Activated CD4-positive, alpha-beta memory T cell treated with anti-CD3 and anti-CD28 coated beads, Interleukin-2, amount 10 ng/mL, durations not matched to agents 7 days and 5 days (primary cell): ENCODE results near the gene ANO1. TPM values are rescaled to one million over a fixed set of nuclear protein-coding genes. Genes with fewer than 3 reads are reported as not detected.
A peak's percentile ranks its signal among the peaks of the same experiment; 100 is the strongest.

Experiments used
- CTCF ChIA-PET: fragments of 350-600 bp; sonication (Branson Sonifier 250); formaldehyde crosslinking; loops from one replicate; lab custom pipeline; 2021; ENCODE audit warnings: antibody characterized with exemption, inconsistent platforms; lab: Charles Lee
- POLR2A ChIA-PET: fragments of 350-600 bp; sonication (Branson Sonifier 250); formaldehyde crosslinking; loops from one replicate; lab custom pipeline; 2021; ENCODE audit warnings: antibody characterized with exemption; lab: Charles Lee
- DNase-seq: peaks from one replicate; pipeline ENCODE4 v3.0.0-alpha.2; 2020
- H3K27ac Mint-ChIP-seq: one replicate; pipeline ENCODE4 v1.8.0; 2021; ENCODE audit warnings: mild to moderate bottlenecking, mixed read lengths
- H3K27me3 Mint-ChIP-seq: one replicate; pipeline ENCODE4 v1.8.0; 2021; ENCODE audit warnings: mixed read lengths
- H3K36me3 Mint-ChIP-seq: one replicate; pipeline ENCODE4 v1.8.0; 2021; ENCODE audit warnings: low read depth, mixed read lengths
- H3K4me1 Mint-ChIP-seq: one replicate; pipeline ENCODE4 v1.8.0; 2021; ENCODE audit warnings: mixed read lengths
- H3K4me3 Mint-ChIP-seq: one replicate; pipeline ENCODE4 v1.8.0; 2021; ENCODE audit warnings: mild to moderate bottlenecking, mixed read lengths
- H3K9me3 Mint-ChIP-seq: one replicate; pipeline ENCODE4 v1.8.0; 2021; ENCODE audit warnings: mixed read lengths
- total RNA-seq, 2 experiments: library from RNA; stranded (reverse); gene quantifications; one replicate each; pipeline ENCODE4 v1.2.3, GENCODE V29; 2021

The ANO1 gene
- total RNA-seq, 2 experiments from 2014 or later: not detected

GRCh38 chr11:70169632-70170031, 91.5 kb downstream of the ANO1 start:
- CTCF ChIA-PET: interaction anchor here (1.2 kb wide), 1 partner anchor 27 kb away, joined by 3 read pairs; no protein-coding TSS in a partner anchor
- Mint-ChIP-seq H3K27ac (no peak overlapping the region), H3K27me3 (peaks cover 2% of the 10 kb centered on the region), H3K4me1 (no peaks in the 10 kb centered on the region), H3K9me3 (no peaks in the 10 kb centered on the region), H3K4me3 (no peak overlapping the region), H3K36me3 (no peaks in the 10 kb centered on the region)
- POLR2A ChIA-PET: no interaction called here
- no peak for DNase-seq

DNA sequence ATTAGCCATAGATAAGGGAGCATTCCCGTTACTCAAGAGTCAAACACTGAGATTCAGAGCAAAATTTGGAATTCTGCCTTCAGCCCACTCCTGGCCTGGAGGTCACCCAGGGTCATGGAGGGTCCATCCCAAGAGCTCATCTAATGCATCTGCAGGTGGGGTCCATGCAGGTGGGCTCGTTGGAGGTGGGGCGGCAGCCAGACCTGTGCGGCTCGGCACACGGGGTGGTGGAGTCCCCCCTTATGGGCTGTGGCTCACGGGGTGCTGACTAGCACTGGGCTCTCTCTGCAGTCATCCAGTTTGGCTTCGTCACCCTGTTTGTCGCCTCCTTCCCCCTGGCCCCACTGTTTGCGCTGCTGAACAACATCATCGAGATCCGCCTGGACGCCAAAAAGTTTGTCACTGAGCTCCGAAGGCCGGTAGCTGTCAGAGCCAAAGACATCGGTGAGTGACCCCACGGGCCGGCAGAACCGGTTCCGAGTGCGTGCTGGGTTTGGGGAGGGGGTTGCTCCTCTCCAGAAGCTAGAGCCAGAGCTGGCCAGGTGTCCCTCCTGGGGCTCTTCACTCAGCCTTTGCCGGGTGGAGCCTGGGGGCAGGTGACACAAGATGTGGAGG, 92.6 kb downstream of the ANO1 start:
- no peak overlapping the region for H3K4me3 Mint-ChIP-seq
- H3K27me3 Mint-ChIP-seq: peaks cover 2% of the 10 kb centered on the region
- H3K27ac Mint-ChIP-seq: no peak overlapping the region
- POLR2A ChIA-PET: no interaction called here
- no peaks in the 10 kb centered on the region for H3K36me3 Mint-ChIP-seq
- no peaks in the 10 kb centered on the region for H3K4me1 Mint-ChIP-seq
- no peak for DNase-seq
- CTCF ChIA-PET: interaction anchor here (1.2 kb wide), 1 partner anchor 26 kb away, joined by 3 read pairs; no protein-coding TSS in a partner anchor
- H3K9me3 Mint-ChIP-seq: no peaks in the 10 kb centered on the region

GRCh38 chr11:70173018-70173417, 94.9 kb downstream of the ANO1 start:
- Mint-ChIP-seq H3K27me3 (peaks cover 2% of the 10 kb centered on the region), H3K4me1 (no peaks in the 10 kb centered on the region), H3K27ac (no peak overlapping the region), H3K4me3 (no peak overlapping the region), H3K9me3 (no peaks in the 10 kb centered on the region), H3K36me3 (no peaks in the 10 kb centered on the region)
- DNase-seq: no peak
- CTCF ChIA-PET: no interaction called here
- POLR2A ChIA-PET: no interaction called here

GRCh38 chr11:70174547-70175235, 96.6 kb downstream of the ANO1 start:
- Mint-ChIP-seq H3K36me3 (no peaks in the 10 kb centered on the region), H3K27ac (no peak overlapping the region), H3K27me3 (peaks cover 2% of the 10 kb centered on the region), H3K4me3 (no peak overlapping the region), H3K9me3 (no peaks in the 10 kb centered on the region), H3K4me1 (no peaks in the 10 kb centered on the region)
- no peak for DNase-seq
- POLR2A ChIA-PET: no interaction called here
- CTCF ChIA-PET: interaction anchor here (1.1 kb wide), 1 partner anchor 93 kb away, joined by 3 read pairs; no protein-coding TSS in a partner anchor

- Mint-ChIP-seq H3K4me3 (no peak overlapping the region), H3K27me3 (peaks cover 2% of the 10 kb centered on the region), H3K4me1 (no peaks in the 10 kb centered on the region), H3K36me3 (no peaks in the 10 kb centered on the region), H3K9me3 (no peaks in the 10 kb centered on the region), H3K27ac (no peak overlapping the region)
- POLR2A ChIA-PET: no interaction called here
- CTCF ChIA-PET: interaction anchor here (1.1 kb wide), 1 partner anchor 93 kb away, joined by 3 read pairs; no protein-coding TSS in a partner anchor
- DNase-seq: no peak
Measured at GRCh38 chr11:70175236-70175698, 97.2 kb downstream of the ANO1 start.

GRCh38 chr11:70176940-70177689, 99.0 kb downstream of the ANO1 start:
- ChIA-PET CTCF (interaction anchor here (0.7 to 1.0 kb wide), 5 partner anchors 19 to 575 kb away, joined by 3 to 4 read pairs (median 3); no protein-coding TSS in a partner anchor), POLR2A (no interaction called here)
- Mint-ChIP-seq H3K4me3 (no peak overlapping the region), H3K4me1 (no peaks in the 10 kb centered on the region), H3K27me3 (peaks cover 2% of the 10 kb centered on the region), H3K36me3 (no peaks in the 10 kb centered on the region), H3K27ac (no peak overlapping the region), H3K9me3 (no peaks in the 10 kb centered on the region)
- peak; percentile 64 for DNase-seq

DNA sequence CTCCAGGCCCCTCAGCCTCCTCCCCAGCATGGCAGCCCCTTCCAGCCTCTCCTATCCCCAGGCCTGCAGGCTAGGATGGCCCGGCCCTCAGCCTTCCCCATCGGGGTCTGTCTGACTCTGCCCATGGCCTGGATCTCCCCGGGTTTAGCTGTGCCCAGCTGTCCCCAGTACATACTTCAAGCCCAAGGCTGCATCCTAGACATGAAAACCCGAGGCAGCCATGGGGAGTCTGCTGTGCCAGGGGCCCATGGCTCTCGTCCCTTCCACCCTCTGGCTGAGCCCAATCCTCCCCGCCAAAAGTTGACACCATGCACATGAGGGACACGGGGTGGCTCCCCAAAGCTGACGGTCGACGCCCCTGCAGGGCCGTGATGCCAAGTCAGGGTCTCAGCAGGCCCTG, 102.8 kb downstream of the ANO1 start:
- Mint-ChIP-seq H3K27ac (no peak overlapping the region), H3K27me3 (no peaks in the 10 kb centered on the region), H3K4me3 (no peak overlapping the region), H3K4me1 (no peaks in the 10 kb centered on the region), H3K9me3 (no peaks in the 10 kb centered on the region), H3K36me3 (no peaks in the 10 kb centered on the region)
- no peak for DNase-seq
- POLR2A ChIA-PET: no interaction called here
- CTCF ChIA-PET: no interaction called here

- Mint-ChIP-seq H3K9me3 (no peaks in the 10 kb centered on the region), H3K4me3 (no peak overlapping the region), H3K27me3 (no peaks in the 10 kb centered on the region), H3K4me1 (no peaks in the 10 kb centered on the region), H3K27ac (no peak overlapping the region), H3K36me3 (no peaks in the 10 kb centered on the region)
- DNase-seq: no peak
- ChIA-PET CTCF (interaction anchor here (0.6 kb wide), 1 partner anchor 163 kb away, joined by 3 read pairs; no protein-coding TSS in a partner anchor), POLR2A (no interaction called here)
Measured at GRCh38 chr11:70182266-70182665, 104.1 kb downstream of the ANO1 start.

GRCh38 chr11:70183032-70183431, 104.9 kb downstream of the ANO1 start:
- ChIA-PET POLR2A (no interaction called here), CTCF (interaction anchor here (0.6 kb wide), 1 partner anchor 124 kb away, joined by 3 read pairs; no protein-coding TSS in a partner anchor)
- H3K27ac Mint-ChIP-seq: no peak overlapping the region
- no peaks in the 10 kb centered on the region for H3K36me3 Mint-ChIP-seq
- no peak for DNase-seq
- H3K27me3 Mint-ChIP-seq: no peaks in the 10 kb centered on the region
- H3K9me3 Mint-ChIP-seq: no peaks in the 10 kb centered on the region
- no peaks in the 10 kb centered on the region for H3K4me1 Mint-ChIP-seq
- H3K4me3 Mint-ChIP-seq: no peak overlapping the region

- ChIA-PET CTCF (interaction anchor here (0.6 kb wide), 1 partner anchor 124 kb away, joined by 3 read pairs; no protein-coding TSS in a partner anchor), POLR2A (interaction anchor here (0.6 kb wide), 1 partner anchor 82 kb away, joined by 3 read pairs; no protein-coding TSS in a partner anchor)
- DNase-seq: no peak
- Mint-ChIP-seq H3K27ac (no peak overlapping the region), H3K27me3 (no peaks in the 10 kb centered on the region), H3K36me3 (no peaks in the 10 kb centered on the region), H3K4me1 (no peaks in the 10 kb centered on the region), H3K4me3 (no peak overlapping the region), H3K9me3 (no peaks in the 10 kb centered on the region)
Measured at GRCh38 chr11:70183483-70184176, 105.5 kb downstream of the ANO1 start.

- H3K9me3 Mint-ChIP-seq: no peaks in the 10 kb centered on the region
- no peak overlapping the region for H3K4me3 Mint-ChIP-seq
- no peaks in the 10 kb centered on the region for H3K4me1 Mint-ChIP-seq
- H3K27me3 Mint-ChIP-seq: no peaks in the 10 kb centered on the region
- POLR2A ChIA-PET: no interaction called here
- no peak for DNase-seq
- H3K27ac Mint-ChIP-seq: no peak overlapping the region
- CTCF ChIA-PET: no interaction called here
- H3K36me3 Mint-ChIP-seq: no peaks in the 10 kb centered on the region
Measured at GRCh38 chr11:70184396-70184795, 106.3 kb downstream of the ANO1 start.

- no peaks in the 10 kb centered on the region for H3K36me3 Mint-ChIP-seq
- no peak overlapping the region for H3K27ac Mint-ChIP-seq
- no peaks in the 10 kb centered on the region for H3K27me3 Mint-ChIP-seq
- no peaks in the 10 kb centered on the region for H3K9me3 Mint-ChIP-seq
- H3K4me1 Mint-ChIP-seq: no peaks in the 10 kb centered on the region
- CTCF ChIA-PET: no interaction called here
- POLR2A ChIA-PET: no interaction called here
- DNase-seq: no peak
- H3K4me3 Mint-ChIP-seq: no peak overlapping the region
Measured at GRCh38 chr11:70185348-70186055, 107.4 kb downstream of the ANO1 start.
